ENCODE results near the gene LEMD2.

DNA sequence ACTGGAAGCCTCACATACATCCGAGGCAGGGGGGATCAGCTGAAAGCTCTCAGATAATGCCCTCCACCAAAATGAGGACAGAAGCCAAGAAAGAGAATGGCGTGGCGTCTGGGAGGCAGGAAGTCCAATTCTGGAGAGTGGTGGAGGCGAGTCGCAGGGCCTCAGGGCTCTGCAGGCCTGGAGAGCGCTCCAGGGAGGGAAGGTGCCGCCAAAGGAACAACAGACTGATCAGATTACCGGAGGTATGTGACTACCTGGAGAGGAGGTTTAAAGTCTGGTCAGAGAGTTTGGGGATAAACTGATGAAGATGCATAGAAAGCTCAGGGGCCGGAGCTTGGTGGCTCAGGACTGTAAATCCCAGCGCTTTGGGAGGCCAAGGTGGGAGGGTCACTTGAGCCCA, 31.0 kb downstream of the LEMD2 start:
- no peak for TF ChIP-seq POLR2AphosphoS5 (IDR thresholded peaks at IDR 0.05; ENCODE audit: low read depth, low read length)
- TF ChIP-seq, protein P1, sequence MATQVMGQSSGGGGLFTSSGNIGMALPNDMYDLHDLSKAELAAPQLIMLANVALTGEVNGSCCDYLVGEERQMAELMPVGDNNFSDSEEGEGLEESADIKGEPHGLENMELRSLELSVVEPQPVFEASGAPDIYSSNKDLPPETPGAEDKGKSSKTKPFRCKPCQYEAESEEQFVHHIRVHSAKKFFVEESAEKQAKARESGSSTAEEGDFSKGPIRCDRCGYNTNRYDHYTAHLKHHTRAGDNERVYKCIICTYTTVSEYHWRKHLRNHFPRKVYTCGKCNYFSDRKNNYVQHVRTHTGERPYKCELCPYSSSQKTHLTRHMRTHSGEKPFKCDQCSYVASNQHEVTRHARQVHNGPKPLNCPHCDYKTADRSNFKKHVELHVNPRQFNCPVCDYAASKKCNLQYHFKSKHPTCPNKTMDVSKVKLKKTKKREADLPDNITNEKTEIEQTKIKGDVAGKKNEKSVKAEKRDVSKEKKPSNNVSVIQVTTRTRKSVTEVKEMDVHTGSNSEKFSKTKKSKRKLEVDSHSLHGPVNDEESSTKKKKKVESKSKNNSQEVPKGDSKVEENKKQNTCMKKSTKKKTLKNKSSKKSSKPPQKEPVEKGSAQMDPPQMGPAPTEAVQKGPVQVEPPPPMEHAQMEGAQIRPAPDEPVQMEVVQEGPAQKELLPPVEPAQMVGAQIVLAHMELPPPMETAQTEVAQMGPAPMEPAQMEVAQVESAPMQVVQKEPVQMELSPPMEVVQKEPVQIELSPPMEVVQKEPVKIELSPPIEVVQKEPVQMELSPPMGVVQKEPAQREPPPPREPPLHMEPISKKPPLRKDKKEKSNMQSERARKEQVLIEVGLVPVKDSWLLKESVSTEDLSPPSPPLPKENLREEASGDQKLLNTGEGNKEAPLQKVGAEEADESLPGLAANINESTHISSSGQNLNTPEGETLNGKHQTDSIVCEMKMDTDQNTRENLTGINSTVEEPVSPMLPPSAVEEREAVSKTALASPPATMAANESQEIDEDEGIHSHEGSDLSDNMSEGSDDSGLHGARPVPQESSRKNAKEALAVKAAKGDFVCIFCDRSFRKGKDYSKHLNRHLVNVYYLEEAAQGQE (IDR thresholded peaks at IDR 0.05; ENCODE audit: low read depth, low read length): no peak
- TF ChIP-seq, protein P2, sequence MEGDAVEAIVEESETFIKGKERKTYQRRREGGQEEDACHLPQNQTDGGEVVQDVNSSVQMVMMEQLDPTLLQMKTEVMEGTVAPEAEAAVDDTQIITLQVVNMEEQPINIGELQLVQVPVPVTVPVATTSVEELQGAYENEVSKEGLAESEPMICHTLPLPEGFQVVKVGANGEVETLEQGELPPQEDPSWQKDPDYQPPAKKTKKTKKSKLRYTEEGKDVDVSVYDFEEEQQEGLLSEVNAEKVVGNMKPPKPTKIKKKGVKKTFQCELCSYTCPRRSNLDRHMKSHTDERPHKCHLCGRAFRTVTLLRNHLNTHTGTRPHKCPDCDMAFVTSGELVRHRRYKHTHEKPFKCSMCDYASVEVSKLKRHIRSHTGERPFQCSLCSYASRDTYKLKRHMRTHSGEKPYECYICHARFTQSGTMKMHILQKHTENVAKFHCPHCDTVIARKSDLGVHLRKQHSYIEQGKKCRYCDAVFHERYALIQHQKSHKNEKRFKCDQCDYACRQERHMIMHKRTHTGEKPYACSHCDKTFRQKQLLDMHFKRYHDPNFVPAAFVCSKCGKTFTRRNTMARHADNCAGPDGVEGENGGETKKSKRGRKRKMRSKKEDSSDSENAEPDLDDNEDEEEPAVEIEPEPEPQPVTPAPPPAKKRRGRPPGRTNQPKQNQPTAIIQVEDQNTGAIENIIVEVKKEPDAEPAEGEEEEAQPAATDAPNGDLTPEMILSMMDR (IDR thresholded peaks at IDR 0.05): no peak
